GM18507 (cell line): ENCODE measurements around the gene CDH4.

Source experiments
- DNase-seq: peaks from one replicate; pipeline ENCODE4 v3.0.0; 2011; ENCODE audit warnings: low read depth; ENCODE audit not compliant: insufficient read length; ENCODE audit errors: extremely low spot score
- FAIRE-seq: peaks from 2 replicates; lab custom pipeline; 2011; peaks lifted over from hg19 to GRCh38; lab: Jason Lieb, UNC

The CDH4 gene

DNA sequence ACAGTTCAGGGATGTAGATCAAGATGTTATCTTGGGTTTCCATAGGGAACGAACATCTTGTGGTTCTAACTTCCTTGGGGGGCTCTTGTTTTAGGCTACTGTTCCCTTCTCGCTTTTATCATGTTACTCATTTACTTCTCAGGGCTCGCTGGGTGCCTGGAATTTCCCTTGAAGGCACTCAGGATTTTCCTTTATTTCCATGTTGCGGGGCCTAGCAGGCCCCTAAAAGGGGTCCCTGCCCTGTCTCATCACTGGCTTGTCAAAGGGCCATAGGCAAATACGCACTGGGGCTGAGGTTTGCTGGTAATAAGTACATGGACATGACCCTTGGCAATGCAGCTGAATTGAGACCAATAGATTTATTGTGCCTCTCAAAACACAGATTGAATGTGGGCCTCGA, 262.3 kb downstream of the CDH4 start:
- DNase-seq (no peak), FAIRE-seq (no peak)

DNA sequence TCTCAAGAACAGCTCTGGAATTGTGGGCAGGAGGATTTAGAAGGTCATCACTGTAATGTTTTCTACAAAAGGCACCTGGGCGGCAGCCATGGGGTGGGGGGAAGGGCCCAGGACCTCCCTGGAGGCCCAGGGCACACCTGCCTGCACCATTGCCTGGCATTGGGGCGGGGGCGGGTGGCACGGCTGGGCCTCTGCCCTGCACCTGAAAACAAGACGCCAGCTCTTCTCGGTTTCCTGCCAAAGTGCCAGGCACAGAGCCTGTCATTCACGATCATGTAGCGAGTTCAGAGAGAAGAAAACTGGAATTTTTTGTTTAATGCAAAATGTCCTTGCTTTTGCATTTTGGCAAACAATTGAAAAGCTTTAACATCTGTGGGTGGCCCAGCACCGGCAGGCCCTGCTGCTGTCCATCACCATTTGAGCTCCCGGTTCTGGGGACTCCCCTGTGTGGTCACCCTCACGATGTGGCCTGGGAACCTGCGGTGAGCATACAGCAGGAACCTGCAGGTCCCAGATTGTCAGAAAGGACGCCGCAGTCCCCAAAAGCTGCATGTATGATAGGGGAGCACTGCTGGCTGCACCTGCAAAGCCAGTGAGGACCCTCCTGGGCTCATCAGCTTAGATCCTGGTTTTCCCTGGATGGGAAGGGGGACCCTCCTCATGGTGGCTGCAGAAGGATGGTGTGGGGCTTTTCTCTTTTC, 262.9 kb downstream of the CDH4 start:
- FAIRE-seq (no peak), DNase-seq (no peak)

- FAIRE-seq: no peak
These were observed 263.9 kb downstream of the CDH4 start for GRCh38 chr20:61515922-61516321.

DNA sequence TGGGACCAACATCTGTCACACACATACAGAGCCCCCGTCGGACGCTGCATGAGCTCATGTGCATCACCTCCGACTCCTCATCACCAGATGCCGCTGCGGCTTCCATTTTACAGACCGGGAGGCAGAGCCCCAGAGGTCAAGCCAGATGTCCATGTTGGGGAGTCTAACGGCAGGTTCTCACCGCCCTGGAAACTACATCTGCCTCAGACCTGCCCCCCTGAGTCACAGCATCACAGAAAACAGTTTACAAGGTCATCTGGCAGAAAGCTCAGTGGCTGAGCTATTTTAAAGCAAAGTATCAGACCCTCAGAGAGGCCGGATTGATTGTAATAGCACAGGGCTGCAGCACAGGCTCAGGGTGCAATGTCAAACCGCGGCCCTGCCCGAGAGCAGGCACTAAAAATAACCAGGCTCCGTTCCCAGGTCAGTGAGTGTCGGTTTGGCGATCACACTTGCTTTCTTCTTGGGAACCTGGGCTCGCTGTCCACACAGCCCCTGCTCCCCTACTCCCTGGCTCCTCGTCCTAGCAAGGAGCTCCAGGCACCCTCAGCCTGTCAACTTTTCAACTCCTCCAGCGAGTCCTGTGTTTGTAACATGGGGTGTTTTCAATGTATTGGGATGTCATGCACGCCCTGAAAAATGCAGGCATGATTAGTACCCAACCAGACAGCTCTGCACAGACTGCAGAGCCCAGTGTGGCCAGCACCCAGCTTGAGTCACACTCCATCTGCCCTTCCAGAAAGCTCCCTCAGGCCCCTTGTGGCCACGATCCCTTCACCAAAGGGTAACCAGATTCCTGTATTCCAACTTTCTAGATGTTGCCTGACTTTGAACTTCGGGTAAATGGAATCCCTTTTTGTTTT, 264.5 kb downstream of the CDH4 start:
- FAIRE-seq (no peak), DNase-seq (no peak)

More at GRCh38 chr20:61515922-61516321, 263.9 kb downstream of the CDH4 start:
- DNase-seq: no peak

DNA sequence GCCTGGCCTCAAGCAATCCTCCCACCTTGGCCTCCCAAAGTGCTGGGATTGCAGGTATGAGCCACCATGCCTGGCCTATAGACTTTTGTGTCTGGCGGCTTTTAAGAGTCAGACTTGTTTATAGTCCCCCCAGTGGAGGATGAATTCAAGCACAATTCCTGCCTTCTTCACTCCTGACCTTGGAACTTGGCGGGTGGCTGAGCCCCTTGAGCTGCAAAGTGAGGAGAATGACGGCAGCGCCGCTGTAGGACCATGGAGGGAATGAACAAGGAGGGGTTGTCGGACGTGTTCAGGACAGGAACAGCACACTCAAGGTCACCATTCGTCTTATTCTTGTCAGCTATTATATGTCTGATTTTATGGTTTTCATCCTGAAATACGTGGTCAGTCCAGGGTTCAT, 265.4 kb downstream of the CDH4 start:
- no peak for FAIRE-seq

GRCh38 chr20:61518424-61518951, 266.4 kb downstream of the CDH4 start:
- no peak for FAIRE-seq
- DNase-seq: no peak

More for the DNA sequence above, 265.4 kb downstream of the CDH4 start:
- DNase-seq: no peak

DNA sequence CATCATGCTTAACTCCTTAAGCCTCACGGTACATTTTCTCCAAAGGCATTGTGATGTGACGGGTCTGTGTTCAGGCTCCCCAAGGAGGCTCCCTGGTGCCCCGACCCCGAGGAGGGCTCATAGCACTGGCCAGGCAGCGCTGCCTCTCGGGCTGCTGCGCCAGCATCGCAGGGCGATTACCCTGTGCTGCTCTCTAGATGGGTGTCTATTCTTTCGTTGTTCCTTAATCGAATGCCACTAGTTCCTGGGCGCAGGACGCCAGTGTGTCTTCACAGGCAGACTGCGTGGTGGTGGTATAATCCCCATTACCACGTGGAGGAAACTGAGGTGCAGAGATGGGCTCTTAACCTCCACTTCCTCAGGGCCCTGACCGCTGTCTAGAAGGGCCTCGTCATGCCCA, 267.4 kb downstream of the CDH4 start:
- DNase-seq (no peak), FAIRE-seq (no peak)

- DNase-seq (no peak), FAIRE-seq (no peak)
These were observed 268.2 kb downstream of the CDH4 start for GRCh38 chr20:61520076-61520892.

- FAIRE-seq (no peak), DNase-seq (no peak)
These were observed 268.9 kb downstream of the CDH4 start for GRCh38 chr20:61520893-61521460.

DNA sequence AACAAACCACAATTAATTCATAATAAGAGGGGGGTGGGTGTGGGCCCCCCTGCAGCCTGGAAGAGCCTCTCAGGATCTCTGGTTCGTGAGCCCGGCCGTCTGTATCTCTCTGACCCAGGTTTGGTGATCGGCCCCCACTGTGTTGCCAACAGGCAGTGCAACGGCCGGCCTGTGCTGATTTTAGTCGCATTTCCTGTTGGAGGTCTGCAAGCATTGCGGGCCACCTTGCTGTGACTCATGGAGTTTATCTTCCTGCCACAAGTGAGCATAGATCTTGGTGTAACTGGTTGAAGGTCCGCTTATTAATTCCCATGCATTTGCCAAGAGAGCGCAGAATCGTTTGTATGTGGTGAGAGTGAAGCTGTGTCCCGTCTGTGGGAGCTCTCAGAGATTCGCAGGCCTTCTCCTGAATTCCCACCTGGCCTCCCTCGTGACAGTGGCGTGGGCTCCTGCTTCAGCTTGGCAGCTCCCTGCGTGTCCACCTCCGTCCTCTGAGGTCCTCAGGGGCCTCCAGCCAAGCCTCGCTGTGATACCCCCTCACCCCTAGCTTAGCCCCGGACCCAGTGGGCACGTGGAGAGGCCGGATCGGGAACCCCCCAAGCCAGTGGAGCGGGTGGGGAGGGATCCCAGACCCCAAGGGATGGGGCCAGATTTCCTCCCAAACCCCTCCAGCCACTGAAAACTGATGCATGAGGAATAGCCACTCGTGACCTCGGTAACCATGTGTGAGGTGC, 269.8 kb downstream of the CDH4 start:
- FAIRE-seq (no peak), DNase-seq (no peak)

GRCh38 chr20:61522498-61523090, 270.5 kb downstream of the CDH4 start:
- no peak for FAIRE-seq
- no peak for DNase-seq

- FAIRE-seq (no peak), DNase-seq (no peak)
These were observed 271.1 kb downstream of the CDH4 start for GRCh38 chr20:61523145-61523544.

- FAIRE-seq: no peak
These were observed 273.0 kb downstream of the CDH4 start for GRCh38 chr20:61524951-61525666.

GRCh38 chr20:61525781-61526431, 273.8 kb downstream of the CDH4 start:
- no peak for FAIRE-seq

More at GRCh38 chr20:61524951-61525666, 273.0 kb downstream of the CDH4 start:
- no peak for DNase-seq

GRCh38 chr20:61526907-61527306, 274.8 kb downstream of the CDH4 start:
- no peak for DNase-seq
- no peak for FAIRE-seq

More at GRCh38 chr20:61525781-61526431, 273.8 kb downstream of the CDH4 start:
- DNase-seq: no peak

DNA sequence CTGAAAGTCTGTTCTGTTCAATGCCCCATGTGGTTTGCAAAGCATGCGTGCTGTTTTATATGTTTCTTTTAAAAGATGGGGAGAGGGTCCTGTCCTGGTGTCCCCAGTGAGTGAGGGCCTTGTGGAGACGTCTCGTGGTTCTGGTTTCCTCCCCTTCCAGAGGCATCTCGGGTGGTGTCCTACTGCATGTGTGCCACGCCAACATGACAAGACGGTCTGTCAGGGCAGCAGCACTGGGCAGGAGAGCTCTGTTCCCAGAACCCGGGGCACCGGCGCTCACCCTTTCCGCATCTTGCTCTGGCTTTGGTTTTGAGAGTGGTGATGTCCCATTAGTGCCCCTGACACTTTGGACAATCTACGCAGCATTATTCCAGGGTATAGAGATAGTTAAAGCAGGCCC, 275.6 kb downstream of the CDH4 start:
- FAIRE-seq (no peak), DNase-seq (no peak)

DNA sequence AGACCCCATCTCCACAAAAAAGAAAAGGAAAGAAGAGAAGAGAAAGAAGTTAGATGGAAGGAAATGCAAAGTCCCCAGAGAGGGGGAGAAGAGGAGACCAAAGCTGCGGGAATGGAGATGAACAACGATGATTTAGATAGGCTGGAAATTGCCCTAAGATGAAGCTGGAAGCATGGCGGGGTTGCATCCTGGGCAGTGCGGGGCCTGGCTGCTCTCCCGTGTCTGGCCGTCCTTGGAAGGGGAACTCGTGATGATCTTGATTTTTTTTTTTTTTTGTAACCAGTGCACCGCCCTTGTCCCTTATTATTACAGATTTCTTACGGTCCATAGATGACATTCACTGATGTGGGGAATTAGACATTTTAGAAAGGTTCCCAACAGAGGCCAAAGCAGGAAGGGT, 276.5 kb downstream of the CDH4 start:
- no peak for DNase-seq
- FAIRE-seq: no peak
